Measurements from ENCODE around the gene EIF2B2.

EIF2B2 gene

DNA sequence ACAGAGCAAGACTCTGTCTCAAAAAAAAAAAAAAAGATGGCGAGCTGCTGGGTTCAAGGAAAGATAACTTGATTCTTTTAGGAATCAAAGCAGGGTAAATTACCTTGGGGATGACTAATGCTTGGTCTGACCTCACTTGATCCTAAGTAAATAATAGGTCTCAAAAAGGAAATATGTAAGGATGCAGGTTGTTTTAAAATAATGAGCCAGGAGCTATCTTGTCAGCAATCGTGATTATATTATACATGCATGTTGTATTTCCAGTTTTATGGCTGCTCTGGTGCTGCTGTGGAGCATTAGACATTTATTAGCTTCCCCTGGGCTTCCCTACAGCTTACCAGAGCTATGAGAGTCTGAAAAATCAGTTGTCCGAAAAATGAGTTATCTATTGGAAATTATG is 2.6 kb downstream of the EIF2B2 start:
- no peak for DNase-seq (ENCODE audit: low read depth, low spot score)
- in situ Hi-C loops (cut with HindIII; ENCODE audit: low sequenced_read_pairs), result no loop called here
- TF ChIP-seq, protein P1, sequence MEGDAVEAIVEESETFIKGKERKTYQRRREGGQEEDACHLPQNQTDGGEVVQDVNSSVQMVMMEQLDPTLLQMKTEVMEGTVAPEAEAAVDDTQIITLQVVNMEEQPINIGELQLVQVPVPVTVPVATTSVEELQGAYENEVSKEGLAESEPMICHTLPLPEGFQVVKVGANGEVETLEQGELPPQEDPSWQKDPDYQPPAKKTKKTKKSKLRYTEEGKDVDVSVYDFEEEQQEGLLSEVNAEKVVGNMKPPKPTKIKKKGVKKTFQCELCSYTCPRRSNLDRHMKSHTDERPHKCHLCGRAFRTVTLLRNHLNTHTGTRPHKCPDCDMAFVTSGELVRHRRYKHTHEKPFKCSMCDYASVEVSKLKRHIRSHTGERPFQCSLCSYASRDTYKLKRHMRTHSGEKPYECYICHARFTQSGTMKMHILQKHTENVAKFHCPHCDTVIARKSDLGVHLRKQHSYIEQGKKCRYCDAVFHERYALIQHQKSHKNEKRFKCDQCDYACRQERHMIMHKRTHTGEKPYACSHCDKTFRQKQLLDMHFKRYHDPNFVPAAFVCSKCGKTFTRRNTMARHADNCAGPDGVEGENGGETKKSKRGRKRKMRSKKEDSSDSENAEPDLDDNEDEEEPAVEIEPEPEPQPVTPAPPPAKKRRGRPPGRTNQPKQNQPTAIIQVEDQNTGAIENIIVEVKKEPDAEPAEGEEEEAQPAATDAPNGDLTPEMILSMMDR (IDR thresholded peaks at IDR 0.05; ENCODE audit: low read depth, low read length), result no peak
- H3K4me3 ChIP-seq (ENCODE audit: low read depth, low read length), result no peak overlapping the region

- in situ Hi-C loops (cut with HindIII; ENCODE audit: low sequenced_read_pairs), result no loop called here
Observed at GRCh38 chr14:75009176-75009575, 6.5 kb downstream of the EIF2B2 start.

DNA sequence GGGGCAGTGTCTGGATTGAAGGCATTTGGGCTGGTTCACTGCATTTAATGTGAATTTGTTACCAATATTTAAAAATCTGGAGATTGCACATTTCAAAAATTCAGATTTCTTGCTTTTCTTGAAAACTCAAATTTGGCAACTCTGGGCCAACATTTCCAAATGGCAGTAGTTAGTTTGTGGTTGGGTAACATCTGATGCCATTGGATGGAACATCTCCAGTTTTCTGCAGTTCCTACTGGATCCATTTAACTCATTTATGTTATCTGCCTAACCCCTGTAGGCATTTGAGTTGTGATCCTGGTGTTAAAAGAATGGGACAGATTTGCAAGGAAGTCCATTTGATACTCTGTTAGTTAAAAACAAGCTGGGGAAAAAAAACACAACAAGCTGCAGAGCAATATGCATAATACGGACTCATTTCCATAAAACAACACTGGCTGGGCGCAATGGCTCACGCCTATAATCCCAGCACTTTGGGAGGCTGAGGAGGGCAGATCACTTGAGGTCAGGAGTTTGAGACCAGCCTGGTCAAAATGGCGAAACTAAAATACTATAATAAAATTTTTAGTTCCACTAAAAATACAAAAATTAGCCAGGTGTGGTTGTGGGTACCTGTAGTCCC is 7.9 kb downstream of the EIF2B2 start:
- no peak for DNase-seq (ENCODE audit: low read depth, low spot score)
- no peak overlapping the region for H3K4me3 ChIP-seq (ENCODE audit: low read depth, low read length)
- TF ChIP-seq, protein P1 (IDR thresholded peaks at IDR 0.05; ENCODE audit: low read depth, low read length), result no peak
- in situ Hi-C loops (cut with HindIII; ENCODE audit: low sequenced_read_pairs), result no loop called here

More at GRCh38 chr14:75009176-75009575, 6.5 kb downstream of the EIF2B2 start:
- TF ChIP-seq, protein P1 (IDR thresholded peaks at IDR 0.05; ENCODE audit: low read depth, low read length), result no peak
- DNase-seq (ENCODE audit: low read depth, low spot score), result no peak
- no peak overlapping the region for H3K4me3 ChIP-seq (ENCODE audit: low read depth, low read length)

GRCh38 chr14:75011356-75011994 is 8.8 kb downstream of the EIF2B2 start:
- H3K4me3 ChIP-seq (ENCODE audit: low read depth, low read length), result no peak overlapping the region
- TF ChIP-seq, protein P1 (IDR thresholded peaks at IDR 0.05; ENCODE audit: low read depth, low read length), result no peak
- DNase-seq (ENCODE audit: low read depth, low spot score), result peak; percentile 87
- in situ Hi-C loops (cut with HindIII; ENCODE audit: low sequenced_read_pairs), result no loop called here

GRCh38 chr14:75013290-75013689 is 10.6 kb downstream of the EIF2B2 start:
- no peak for DNase-seq (ENCODE audit: low read depth, low spot score)
- in situ Hi-C loops (cut with HindIII; ENCODE audit: low sequenced_read_pairs), result no loop called here
- TF ChIP-seq, protein P1 (IDR thresholded peaks at IDR 0.05; ENCODE audit: low read depth, low read length), result no peak
- H3K4me3 ChIP-seq (ENCODE audit: low read depth, low read length), result no peak overlapping the region

DNA sequence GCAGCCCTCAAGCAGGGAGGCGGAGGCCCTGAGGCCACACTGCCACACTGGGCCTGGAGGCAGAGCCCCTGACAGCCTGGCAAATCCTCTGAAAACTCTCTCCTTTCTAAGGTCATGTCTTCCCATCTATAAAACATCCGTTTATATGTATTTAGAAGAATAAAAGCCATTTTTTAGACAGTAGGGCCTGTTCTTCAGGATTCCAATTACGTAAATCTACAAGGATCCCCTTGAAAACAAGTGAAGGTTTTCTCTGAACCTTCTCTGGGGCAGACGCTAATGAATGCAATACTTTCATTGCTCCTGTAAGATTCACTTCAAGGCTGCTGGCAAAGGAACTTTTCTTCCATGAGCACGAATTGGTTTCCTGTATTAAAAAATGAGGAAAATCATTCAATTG is 12.8 kb downstream of the EIF2B2 start:
- H3K4me3 ChIP-seq (ENCODE audit: low read depth, low read length), result no peak overlapping the region
- no peak for DNase-seq (ENCODE audit: low read depth, low spot score)
- in situ Hi-C loops (cut with HindIII; ENCODE audit: low sequenced_read_pairs), result no loop called here
- TF ChIP-seq, protein P1 (IDR thresholded peaks at IDR 0.05; ENCODE audit: low read depth, low read length), result no peak
